GM18508 (cell line): ENCODE results near the gene DHX16.

Experiments
- ATAC-seq: cut with Tn5 transposase; IDR thresholded peaks from one replicate; pipeline ENCODE4 v1.9.1; 2021; ENCODE audit warnings: moderate number of reproducible peaks; ENCODE audit not compliant: insufficient read depth, unreplicated experiment

Gene DHX16

GRCh38 chr6:30700340-30700739, 27.5 kb upstream of the DHX16 start:
- ATAC-seq: no peak

GRCh38 chr6:30696432-30696831, 23.6 kb upstream of the DHX16 start:
- ATAC-seq: no peak

- no peak for ATAC-seq
Measured at GRCh38 chr6:30691208-30691847, 18.5 kb upstream of the DHX16 start.

- no peak for ATAC-seq
Measured at GRCh38 chr6:30690403-30691207, 17.8 kb upstream of the DHX16 start, which contains the start of gene NRM. Gene NRM (minus strand): TSS chr6:30690984. CDS start chr6:30690974, 10 bp downstream.

- ATAC-seq: no peak
Measured at GRCh38 chr6:30689985-30690384, 17.2 kb upstream of the DHX16 start.

GRCh38 chr6:30689022-30689865, 16.4 kb upstream of the DHX16 start:
- ATAC-seq: no peak

GRCh38 chr6:30688569-30688968, 15.8 kb upstream of the DHX16 start:
- no peak for ATAC-seq

- ATAC-seq: no peak
Measured at GRCh38 chr6:30687659-30688431, 15.0 kb upstream of the DHX16 start.

GRCh38 chr6:30686908-30687658, 14.3 kb upstream of the DHX16 start:
- ATAC-seq: no peak

- ATAC-seq: no peak
Measured at GRCh38 chr6:30686009-30686907, 13.5 kb upstream of the DHX16 start, which contains the start of gene PPP1R18. Gene PPP1R18 (minus strand): TSS chr6:30686645. CDS start chr6:30686018, 627 bp downstream.

- ATAC-seq: no peak
Measured at GRCh38 chr6:30685157-30686008, 12.6 kb upstream of the DHX16 start.

GRCh38 chr6:30684386-30685156, 11.8 kb upstream of the DHX16 start:
- no peak for ATAC-seq

- no peak for ATAC-seq
Measured at GRCh38 chr6:30683980-30684338, 11.2 kb upstream of the DHX16 start.

GRCh38 chr6:30683183-30683979, 10.6 kb upstream of the DHX16 start:
- ATAC-seq: no peak

GRCh38 chr6:30682143-30683117, 9.6 kb upstream of the DHX16 start:
- no peak for ATAC-seq
